ENCODE data around the gene DNAH1.
"Not testable (repeated sequence)": the region's sequence is repeated elsewhere in the genome, so short reads cannot be mapped to it uniquely, and the experiment has no call there.

Gene DNAH1

GRCh38 chr3:52283306-52283705, 32.8 kb upstream of the DNAH1 start:
- TF ChIP-seq CTCF (IDR thresholded peaks at IDR 0.05; ENCODE audit: low read depth, low read length, missing control alignments): no peak
- DNase-seq (ENCODE audit: low read depth): no peak
- H3K4me3 ChIP-seq (ENCODE audit: low read depth, low read length): no peak overlapping the region

GRCh38 chr3:52284051-52284450, 32.1 kb upstream of the DNAH1 start:
- H3K4me3 ChIP-seq (ENCODE audit: low read depth, low read length); DNase-seq (ENCODE audit: low read depth): not testable (repeated sequence)

GRCh38 chr3:52286777-52287110, 29.4 kb upstream of the DNAH1 start:
- DNase-seq (ENCODE audit: low read depth): no peak
- no peak for TF ChIP-seq CTCF (IDR thresholded peaks at IDR 0.05; ENCODE audit: low read depth, low read length, missing control alignments)
- H3K4me3 ChIP-seq (ENCODE audit: low read depth, low read length): peak overlapping the region; percentile 92

- TF ChIP-seq CTCF (IDR thresholded peaks at IDR 0.05; ENCODE audit: low read depth, low read length, missing control alignments): no peak
- no peak for DNase-seq (ENCODE audit: low read depth)
- H3K4me3 ChIP-seq (ENCODE audit: low read depth, low read length): peak overlapping the region; percentile 92
Measured at GRCh38 chr3:52288674-52289073, 27.4 kb upstream of the DNAH1 start.

- no peak for TF ChIP-seq CTCF (IDR thresholded peaks at IDR 0.05; ENCODE audit: low read depth, low read length, missing control alignments)
- no peak for DNase-seq (ENCODE audit: low read depth)
- no peak overlapping the region for H3K4me3 ChIP-seq (ENCODE audit: low read depth, low read length)
Measured at GRCh38 chr3:52289338-52289746, 26.8 kb upstream of the DNAH1 start.

GRCh38 chr3:52289747-52290595, 26.1 kb upstream of the DNAH1 start:
- no peak overlapping the region for H3K4me3 ChIP-seq (ENCODE audit: low read depth, low read length)
- peak; percentile 16 for TF ChIP-seq CTCF (IDR thresholded peaks at IDR 0.05; ENCODE audit: low read depth, low read length, missing control alignments)
- no peak for DNase-seq (ENCODE audit: low read depth)

GRCh38 chr3:52290596-52291507, 25.3 kb upstream of the DNAH1 start:
- no peak overlapping the region for H3K4me3 ChIP-seq (ENCODE audit: low read depth, low read length)
- DNase-seq (ENCODE audit: low read depth): no peak
- no peak for TF ChIP-seq CTCF (IDR thresholded peaks at IDR 0.05; ENCODE audit: low read depth, low read length, missing control alignments)
